Esophagus squamous epithelium (tissue), 4 donors: ENCODE measurements around the gene SENP3.

Source experiments
- POLR2A ChIP-seq, 4 donors: fragments of 450-650 bp; IDR thresholded peaks; one replicate each; pipeline ENCODE4 v1.6.1; 2017; ENCODE audit warnings: antibody characterized with exemption in 4 of 4, mild to moderate bottlenecking in 4 of 4, moderate library complexity in 3 of 4
- TF ChIP-seq, protein P1 (sequence below), 6 experiments: fragments of 450-650 bp in 4 of 6; fragments of 200-600 bp in 2 of 6; sonication (generic) in 2 of 6; IDR thresholded peaks; one replicate each; pipeline ENCODE4 v1.5.1; 2016 to 2019; ENCODE audit warnings: antibody characterized with exemption in 6 of 6, mild to moderate bottlenecking in 4 of 6, moderate library complexity in 4 of 6

- TF ChIP-seq, protein P1, sequence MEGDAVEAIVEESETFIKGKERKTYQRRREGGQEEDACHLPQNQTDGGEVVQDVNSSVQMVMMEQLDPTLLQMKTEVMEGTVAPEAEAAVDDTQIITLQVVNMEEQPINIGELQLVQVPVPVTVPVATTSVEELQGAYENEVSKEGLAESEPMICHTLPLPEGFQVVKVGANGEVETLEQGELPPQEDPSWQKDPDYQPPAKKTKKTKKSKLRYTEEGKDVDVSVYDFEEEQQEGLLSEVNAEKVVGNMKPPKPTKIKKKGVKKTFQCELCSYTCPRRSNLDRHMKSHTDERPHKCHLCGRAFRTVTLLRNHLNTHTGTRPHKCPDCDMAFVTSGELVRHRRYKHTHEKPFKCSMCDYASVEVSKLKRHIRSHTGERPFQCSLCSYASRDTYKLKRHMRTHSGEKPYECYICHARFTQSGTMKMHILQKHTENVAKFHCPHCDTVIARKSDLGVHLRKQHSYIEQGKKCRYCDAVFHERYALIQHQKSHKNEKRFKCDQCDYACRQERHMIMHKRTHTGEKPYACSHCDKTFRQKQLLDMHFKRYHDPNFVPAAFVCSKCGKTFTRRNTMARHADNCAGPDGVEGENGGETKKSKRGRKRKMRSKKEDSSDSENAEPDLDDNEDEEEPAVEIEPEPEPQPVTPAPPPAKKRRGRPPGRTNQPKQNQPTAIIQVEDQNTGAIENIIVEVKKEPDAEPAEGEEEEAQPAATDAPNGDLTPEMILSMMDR (IDR thresholded peaks at IDR 0.05): no peak
- no peak for TF ChIP-seq POLR2A (IDR thresholded peaks at IDR 0.05)
Measured at GRCh38 chr17:7530023-7530900, 31.5 kb upstream of the SENP3 start.
